Stimulated activated CD4-positive, alpha-beta T cell treated with anti-CD3 and anti-CD28 coated beads, Interleukin-1b, Interleukin-23, amount 100 ng/mL, for 24 hours (primary cell): ENCODE data around the gene EHMT1.
"Not testable (repeated sequence)": the region's sequence is repeated elsewhere in the genome, so short reads cannot be mapped to it uniquely, and the experiment has no call there.

Source experiments
- DNase-seq, 4 experiments: peaks; one replicate each; pipeline ENCODE4 v3.0.0-alpha.2; 2020; ENCODE audit warnings: low read depth in 4 of 4, low spot score in 1 of 4

Gene EHMT1

GRCh38 chr9:137800196-137801022 is 181.6 kb downstream of the EHMT1 start:
- DNase-seq = no peak

GRCh38 chr9:137801023-137801319 is 182.2 kb downstream of the EHMT1 start:
- no peak for DNase-seq

- DNase-seq = no peak
Observed at GRCh38 chr9:137802021-137802420, 183.2 kb downstream of the EHMT1 start.

- DNase-seq = no peak
Observed at GRCh38 chr9:137802521-137803243, 183.9 kb downstream of the EHMT1 start.

GRCh38 chr9:137804908-137805630 is 186.3 kb downstream of the EHMT1 start:
- DNase-seq = no peak

GRCh38 chr9:137807721-137808703 is 189.2 kb downstream of the EHMT1 start:
- DNase-seq = no peak

- no peak for DNase-seq
Observed at GRCh38 chr9:137809040-137809576, 190.3 kb downstream of the EHMT1 start.

GRCh38 chr9:137809726-137810450 is 191.1 kb downstream of the EHMT1 start:
- not testable (repeated sequence) for DNase-seq

GRCh38 chr9:137811283-137811870 is 192.6 kb downstream of the EHMT1 start:
- no peak for DNase-seq

- no peak for DNase-seq
Observed at GRCh38 chr9:137812356-137813023, 193.7 kb downstream of the EHMT1 start.

GRCh38 chr9:137813167-137813566 is 194.4 kb downstream of the EHMT1 start:
- DNase-seq = no peak

GRCh38 chr9:137813651-137814415 is 195.0 kb downstream of the EHMT1 start:
- DNase-seq = no peak

- no peak for DNase-seq
Observed at GRCh38 chr9:137814436-137814835, 195.6 kb downstream of the EHMT1 start.

- no peak for DNase-seq
Observed at GRCh38 chr9:137814841-137815240, 196.0 kb downstream of the EHMT1 start.

GRCh38 chr9:137815256-137816255 is 196.8 kb downstream of the EHMT1 start:
- DNase-seq = no peak

GRCh38 chr9:137816531-137817235 is 197.9 kb downstream of the EHMT1 start:
- DNase-seq = no peak
